ENCODE measurements around the gene DUS2. TPM values are rescaled to one million over a fixed set of nuclear protein-coding genes. Genes with fewer than 3 reads are reported as not detected.

Gene DUS2
- total RNA-seq, 1 experiment from 2014 or later: 27.9 TPM

DNA sequence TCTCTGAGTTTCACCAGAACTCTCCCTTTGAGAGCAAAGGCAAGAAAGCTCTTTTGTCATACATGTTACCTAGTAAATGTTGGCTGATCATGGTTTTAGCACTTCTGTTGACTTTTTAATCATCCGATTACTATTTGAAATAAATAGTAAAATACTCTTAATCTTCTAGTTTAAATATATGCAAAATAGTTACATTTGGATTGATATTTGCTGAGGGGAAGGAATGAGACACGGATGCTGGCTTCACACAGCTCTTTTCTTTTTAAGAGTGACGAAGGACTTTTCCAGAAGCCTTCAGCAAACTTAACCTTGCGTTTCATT, 71.5 kb downstream of the DUS2 start:
- no peaks in the 10 kb centered on the region for H3K36me3 Mint-ChIP-seq
- peak overlapping the region; percentile 34; the same call in 1 of the 2 replicates for H3K27ac Mint-ChIP-seq
- peak overlapping the region; percentile 18; the same call in 1 of the 2 replicates for H3K4me3 Mint-ChIP-seq
- peaks cover 39% of the 10 kb centered on the region for H3K4me1 Mint-ChIP-seq
- no peaks in the 10 kb centered on the region for H3K27me3 Mint-ChIP-seq (ENCODE audit: low read depth)
- TF ChIP-seq, protein P1, sequence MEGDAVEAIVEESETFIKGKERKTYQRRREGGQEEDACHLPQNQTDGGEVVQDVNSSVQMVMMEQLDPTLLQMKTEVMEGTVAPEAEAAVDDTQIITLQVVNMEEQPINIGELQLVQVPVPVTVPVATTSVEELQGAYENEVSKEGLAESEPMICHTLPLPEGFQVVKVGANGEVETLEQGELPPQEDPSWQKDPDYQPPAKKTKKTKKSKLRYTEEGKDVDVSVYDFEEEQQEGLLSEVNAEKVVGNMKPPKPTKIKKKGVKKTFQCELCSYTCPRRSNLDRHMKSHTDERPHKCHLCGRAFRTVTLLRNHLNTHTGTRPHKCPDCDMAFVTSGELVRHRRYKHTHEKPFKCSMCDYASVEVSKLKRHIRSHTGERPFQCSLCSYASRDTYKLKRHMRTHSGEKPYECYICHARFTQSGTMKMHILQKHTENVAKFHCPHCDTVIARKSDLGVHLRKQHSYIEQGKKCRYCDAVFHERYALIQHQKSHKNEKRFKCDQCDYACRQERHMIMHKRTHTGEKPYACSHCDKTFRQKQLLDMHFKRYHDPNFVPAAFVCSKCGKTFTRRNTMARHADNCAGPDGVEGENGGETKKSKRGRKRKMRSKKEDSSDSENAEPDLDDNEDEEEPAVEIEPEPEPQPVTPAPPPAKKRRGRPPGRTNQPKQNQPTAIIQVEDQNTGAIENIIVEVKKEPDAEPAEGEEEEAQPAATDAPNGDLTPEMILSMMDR (IDR thresholded peaks at IDR 0.05): peak; percentile 21; the same call in 1 of the 2 replicates
- TF ChIP-seq SP1 (CRISPR knock-in tag; conservative IDR thresholded peaks at IDR 0.05): no peak
- no peaks in the 10 kb centered on the region for H3K9me3 Mint-ChIP-seq
- ATAC-seq (no peak), DNase-seq (ENCODE audit: low spot score) (no peak)
- ChIA-PET POLR2A (no interaction called here), CTCF (interaction anchor here (0.6 to 4.1 kb wide), 14 partner anchors 10 to 910 kb away, joined by 3 to 58 read pairs (median 6); partner anchors contain the start of genes ESRP2, NFATC3 and SLC7A6)

DNA sequence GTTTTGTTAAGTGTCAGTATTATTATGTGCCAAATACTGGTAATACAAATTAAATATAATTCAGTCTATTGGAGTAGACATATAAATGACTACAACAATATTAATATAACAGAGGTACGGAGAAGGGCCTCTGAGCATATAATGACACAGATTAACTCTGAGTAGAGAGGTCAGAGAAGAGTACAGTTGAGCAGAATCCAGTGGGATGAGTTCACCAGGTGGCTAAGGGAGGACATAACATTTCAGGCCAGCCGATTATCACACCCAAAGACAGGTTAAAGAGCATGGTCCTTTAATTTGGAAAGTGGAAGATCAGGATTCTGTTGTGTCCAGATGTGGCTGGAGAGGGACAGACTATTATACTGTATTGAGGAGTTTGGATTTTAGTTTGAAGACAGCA, 73.4 kb downstream of the DUS2 start:
- Mint-ChIP-seq H3K4me1 (peaks cover 32% of the 10 kb centered on the region), H3K9me3 (no peaks in the 10 kb centered on the region), H3K4me3 (no peak overlapping the region), H3K27me3 (ENCODE audit: low read depth) (no peaks in the 10 kb centered on the region), H3K27ac (no peak overlapping the region), H3K36me3 (no peaks in the 10 kb centered on the region)
- ChIA-PET CTCF (no interaction called here), POLR2A (no interaction called here)
- DNase-seq (ENCODE audit: low spot score) (no peak), ATAC-seq (no peak)
- TF ChIP-seq, protein P2, sequence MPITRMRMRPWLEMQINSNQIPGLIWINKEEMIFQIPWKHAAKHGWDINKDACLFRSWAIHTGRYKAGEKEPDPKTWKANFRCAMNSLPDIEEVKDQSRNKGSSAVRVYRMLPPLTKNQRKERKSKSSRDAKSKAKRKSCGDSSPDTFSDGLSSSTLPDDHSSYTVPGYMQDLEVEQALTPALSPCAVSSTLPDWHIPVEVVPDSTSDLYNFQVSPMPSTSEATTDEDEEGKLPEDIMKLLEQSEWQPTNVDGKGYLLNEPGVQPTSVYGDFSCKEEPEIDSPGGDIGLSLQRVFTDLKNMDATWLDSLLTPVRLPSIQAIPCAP (CRISPR knock-in tag; IDR thresholded peaks at IDR 0.05): no peak
- TF ChIP-seq TEAD1 (CRISPR knock-in tag; IDR thresholded peaks at IDR 0.05) (no peak), ZNF423 (CRISPR knock-in tag; IDR thresholded peaks at IDR 0.05) (no peak), JAZF1 (CRISPR knock-in tag; IDR thresholded peaks at IDR 0.05) (no peak), GRHL2 (CRISPR knock-in tag; IDR thresholded peaks at IDR 0.05; ENCODE audit: insufficient replicate concordance, severe bottlenecking) (no peak), KAT7 (CRISPR knock-in tag; IDR thresholded peaks at IDR 0.05; ENCODE audit: borderline replicate concordance) (no peak)
- TF ChIP-seq, protein P3, sequence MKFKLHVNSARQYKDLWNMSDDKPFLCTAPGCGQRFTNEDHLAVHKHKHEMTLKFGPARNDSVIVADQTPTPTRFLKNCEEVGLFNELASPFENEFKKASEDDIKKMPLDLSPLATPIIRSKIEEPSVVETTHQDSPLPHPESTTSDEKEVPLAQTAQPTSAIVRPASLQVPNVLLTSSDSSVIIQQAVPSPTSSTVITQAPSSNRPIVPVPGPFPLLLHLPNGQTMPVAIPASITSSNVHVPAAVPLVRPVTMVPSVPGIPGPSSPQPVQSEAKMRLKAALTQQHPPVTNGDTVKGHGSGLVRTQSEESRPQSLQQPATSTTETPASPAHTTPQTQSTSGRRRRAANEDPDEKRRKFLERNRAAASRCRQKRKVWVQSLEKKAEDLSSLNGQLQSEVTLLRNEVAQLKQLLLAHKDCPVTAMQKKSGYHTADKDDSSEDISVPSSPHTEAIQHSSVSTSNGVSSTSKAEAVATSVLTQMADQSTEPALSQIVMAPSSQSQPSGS (CRISPR knock-in tag; IDR thresholded peaks at IDR 0.05; ENCODE audit: borderline replicate concordance, low read depth): no peak
- TF ChIP-seq, protein P4, sequence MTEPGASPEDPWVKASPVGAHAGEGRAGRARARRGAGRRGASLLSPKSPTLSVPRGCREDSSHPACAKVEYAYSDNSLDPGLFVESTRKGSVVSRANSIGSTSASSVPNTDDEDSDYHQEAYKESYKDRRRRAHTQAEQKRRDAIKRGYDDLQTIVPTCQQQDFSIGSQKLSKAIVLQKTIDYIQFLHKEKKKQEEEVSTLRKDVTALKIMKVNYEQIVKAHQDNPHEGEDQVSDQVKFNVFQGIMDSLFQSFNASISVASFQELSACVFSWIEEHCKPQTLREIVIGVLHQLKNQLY (CRISPR knock-in tag; IDR thresholded peaks at IDR 0.05): no peak
- TF ChIP-seq, protein P5, sequence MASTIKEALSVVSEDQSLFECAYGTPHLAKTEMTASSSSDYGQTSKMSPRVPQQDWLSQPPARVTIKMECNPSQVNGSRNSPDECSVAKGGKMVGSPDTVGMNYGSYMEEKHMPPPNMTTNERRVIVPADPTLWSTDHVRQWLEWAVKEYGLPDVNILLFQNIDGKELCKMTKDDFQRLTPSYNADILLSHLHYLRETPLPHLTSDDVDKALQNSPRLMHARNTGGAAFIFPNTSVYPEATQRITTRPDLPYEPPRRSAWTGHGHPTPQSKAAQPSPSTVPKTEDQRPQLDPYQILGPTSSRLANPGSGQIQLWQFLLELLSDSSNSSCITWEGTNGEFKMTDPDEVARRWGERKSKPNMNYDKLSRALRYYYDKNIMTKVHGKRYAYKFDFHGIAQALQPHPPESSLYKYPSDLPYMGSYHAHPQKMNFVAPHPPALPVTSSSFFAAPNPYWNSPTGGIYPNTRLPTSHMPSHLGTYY (CRISPR knock-in tag; IDR thresholded peaks at IDR 0.05): no peak
- TF ChIP-seq, protein P6, sequence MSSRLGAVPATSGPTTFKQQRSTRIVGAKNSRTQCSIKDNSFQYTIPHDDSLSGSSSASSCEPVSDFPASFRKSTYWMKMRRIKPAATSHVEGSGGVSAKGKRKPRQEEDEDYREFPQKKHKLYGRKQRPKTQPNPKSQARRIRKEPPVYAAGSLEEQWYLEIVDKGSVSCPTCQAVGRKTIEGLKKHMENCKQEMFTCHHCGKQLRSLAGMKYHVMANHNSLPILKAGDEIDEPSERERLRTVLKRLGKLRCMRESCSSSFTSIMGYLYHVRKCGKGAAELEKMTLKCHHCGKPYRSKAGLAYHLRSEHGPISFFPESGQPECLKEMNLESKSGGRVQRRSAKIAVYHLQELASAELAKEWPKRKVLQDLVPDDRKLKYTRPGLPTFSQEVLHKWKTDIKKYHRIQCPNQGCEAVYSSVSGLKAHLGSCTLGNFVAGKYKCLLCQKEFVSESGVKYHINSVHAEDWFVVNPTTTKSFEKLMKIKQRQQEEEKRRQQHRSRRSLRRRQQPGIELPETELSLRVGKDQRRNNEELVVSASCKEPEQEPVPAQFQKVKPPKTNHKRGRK (CRISPR knock-in tag; IDR thresholded peaks at IDR 0.05; ENCODE audit: borderline replicate concordance): no peak
- TF ChIP-seq, protein P7, sequence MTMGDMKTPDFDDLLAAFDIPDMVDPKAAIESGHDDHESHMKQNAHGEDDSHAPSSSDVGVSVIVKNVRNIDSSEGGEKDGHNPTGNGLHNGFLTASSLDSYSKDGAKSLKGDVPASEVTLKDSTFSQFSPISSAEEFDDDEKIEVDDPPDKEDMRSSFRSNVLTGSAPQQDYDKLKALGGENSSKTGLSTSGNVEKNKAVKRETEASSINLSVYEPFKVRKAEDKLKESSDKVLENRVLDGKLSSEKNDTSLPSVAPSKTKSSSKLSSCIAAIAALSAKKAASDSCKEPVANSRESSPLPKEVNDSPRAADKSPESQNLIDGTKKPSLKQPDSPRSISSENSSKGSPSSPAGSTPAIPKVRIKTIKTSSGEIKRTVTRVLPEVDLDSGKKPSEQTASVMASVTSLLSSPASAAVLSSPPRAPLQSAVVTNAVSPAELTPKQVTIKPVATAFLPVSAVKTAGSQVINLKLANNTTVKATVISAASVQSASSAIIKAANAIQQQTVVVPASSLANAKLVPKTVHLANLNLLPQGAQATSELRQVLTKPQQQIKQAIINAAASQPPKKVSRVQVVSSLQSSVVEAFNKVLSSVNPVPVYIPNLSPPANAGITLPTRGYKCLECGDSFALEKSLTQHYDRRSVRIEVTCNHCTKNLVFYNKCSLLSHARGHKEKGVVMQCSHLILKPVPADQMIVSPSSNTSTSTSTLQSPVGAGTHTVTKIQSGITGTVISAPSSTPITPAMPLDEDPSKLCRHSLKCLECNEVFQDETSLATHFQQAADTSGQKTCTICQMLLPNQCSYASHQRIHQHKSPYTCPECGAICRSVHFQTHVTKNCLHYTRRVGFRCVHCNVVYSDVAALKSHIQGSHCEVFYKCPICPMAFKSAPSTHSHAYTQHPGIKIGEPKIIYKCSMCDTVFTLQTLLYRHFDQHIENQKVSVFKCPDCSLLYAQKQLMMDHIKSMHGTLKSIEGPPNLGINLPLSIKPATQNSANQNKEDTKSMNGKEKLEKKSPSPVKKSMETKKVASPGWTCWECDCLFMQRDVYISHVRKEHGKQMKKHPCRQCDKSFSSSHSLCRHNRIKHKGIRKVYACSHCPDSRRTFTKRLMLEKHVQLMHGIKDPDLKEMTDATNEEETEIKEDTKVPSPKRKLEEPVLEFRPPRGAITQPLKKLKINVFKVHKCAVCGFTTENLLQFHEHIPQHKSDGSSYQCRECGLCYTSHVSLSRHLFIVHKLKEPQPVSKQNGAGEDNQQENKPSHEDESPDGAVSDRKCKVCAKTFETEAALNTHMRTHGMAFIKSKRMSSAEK (CRISPR knock-in tag; IDR thresholded peaks at IDR 0.05; ENCODE audit: borderline replicate concordance): no peak
